ENCODE data around the gene RPL41. TPM values are rescaled to one million over a fixed set of nuclear protein-coding genes. Genes with fewer than 3 reads are reported as not detected.

Gene RPL41
- total RNA-seq, 1 donor from 2014 or later = 3,078 TPM

DNA sequence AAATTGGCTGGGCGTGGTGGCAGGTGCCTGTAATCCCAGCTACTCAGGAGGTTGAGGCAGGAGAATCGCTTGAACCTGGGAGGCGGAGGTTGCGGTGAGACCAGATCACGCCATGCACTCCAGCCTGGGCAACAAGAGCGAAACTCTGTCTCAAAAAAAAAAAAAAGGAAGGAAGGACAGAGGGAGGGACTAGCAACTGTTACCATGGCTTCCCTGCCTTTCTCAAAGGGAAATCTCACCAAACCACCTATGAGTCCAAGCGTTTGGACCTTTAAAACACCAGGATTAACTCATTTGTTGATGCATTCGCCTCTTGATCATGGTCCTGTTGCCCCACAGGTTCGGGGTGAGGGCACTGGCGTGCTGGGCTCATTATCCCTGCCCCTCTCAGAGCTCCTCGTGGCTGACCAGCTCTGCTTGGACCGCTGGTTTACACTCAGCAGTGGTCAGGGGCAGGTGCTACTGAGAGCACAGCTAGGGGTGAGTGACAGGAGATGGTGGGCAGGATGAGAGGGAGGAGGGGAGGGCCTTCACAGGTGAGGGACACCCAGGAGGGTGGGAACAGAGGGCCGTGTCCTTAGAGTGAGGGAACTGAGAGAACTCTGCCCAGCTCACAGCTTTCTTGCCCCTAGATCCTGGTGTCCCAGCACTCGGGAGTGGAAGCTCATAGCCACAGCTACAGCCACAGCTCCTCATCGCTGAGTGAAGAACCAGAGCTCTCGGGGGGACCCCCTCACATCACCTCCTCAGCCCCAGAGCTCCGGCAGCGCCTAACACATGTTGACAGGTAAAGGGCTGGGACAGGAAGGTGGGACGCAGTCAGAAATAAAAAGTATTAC lies 25.7 kb downstream of the RPL41 start:
- H3K4me1 Mint-ChIP-seq (ENCODE audit: low read depth, unreplicated experiment) = peaks cover 5% of the 10 kb centered on the region
- no peaks in the 10 kb centered on the region for H4K20me1 ChIP-seq (ENCODE audit: insufficient read depth, low read length)
- peaks cover 57% of the 10 kb centered on the region for H3K36me3 Mint-ChIP-seq (ENCODE audit: low read depth, unreplicated experiment)

DNA sequence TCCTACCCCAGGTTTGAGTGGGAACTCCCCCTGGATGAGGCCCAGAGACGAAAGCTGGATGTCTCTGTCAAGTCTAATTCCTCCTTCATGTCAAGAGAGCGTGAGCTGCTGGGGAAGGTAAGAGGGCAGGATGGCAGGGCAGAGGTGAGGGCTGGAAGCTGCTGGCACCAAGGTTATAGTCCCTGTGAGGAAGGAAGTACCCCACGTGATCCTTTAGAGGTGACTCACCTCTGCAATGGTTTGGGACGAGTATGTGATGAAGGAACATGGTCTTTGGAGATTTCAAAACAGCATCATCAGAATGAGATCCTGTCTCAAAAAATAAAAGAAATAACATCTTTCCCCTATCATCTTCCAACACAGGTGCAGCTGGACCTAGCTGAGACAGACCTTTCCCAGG lies 26.8 kb downstream of the RPL41 start:
- peak overlapping the region; percentile 12 for H3K27ac Mint-ChIP-seq (ENCODE audit: unreplicated experiment)
- H3K36me3 ChIP-seq (ENCODE audit: insufficient read depth, low read length) = peaks cover 47% of the 10 kb centered on the region

More for the DNA sequence above, 25.7 kb downstream of the RPL41 start:
- Histone ChIP-seq H3K4me1 (ENCODE audit: insufficient read depth, low read length) (no peaks in the 10 kb centered on the region), H3K79me2 (ENCODE audit: insufficient read depth, low read length) (no peaks in the 10 kb centered on the region), H3K4me3 (ENCODE audit: insufficient read depth, low read depth, low read length) (no peak overlapping the region), H3K27ac (ENCODE audit: low read depth, low read length) (no peak overlapping the region), H3K9me3 (ENCODE audit: insufficient read depth, low read depth, low read length) (no peaks in the 10 kb centered on the region), H3K9ac (ENCODE audit: low read length) (no peak overlapping the region), H3K27me3 (ENCODE audit: insufficient read depth, low read length) (no peaks in the 10 kb centered on the region), H3K36me3 (ENCODE audit: insufficient read depth, low read length) (peaks cover 54% of the 10 kb centered on the region), H3K4me2 (ENCODE audit: low read length) (no peak overlapping the region), H2AFZ (ENCODE audit: low read depth, low read length) (no peak overlapping the region)
- DNase-seq (ENCODE audit: low read depth) (no peak), FAIRE-seq (no peak)
- no peak for TF ChIP-seq EZH2 (IDR thresholded peaks at IDR 0.05; ENCODE audit: insufficient read depth, low read length)
- no peak for TF ChIP-seq CTCF (IDR thresholded peaks at IDR 0.05; ENCODE audit: insufficient read depth, low read depth, low read length)
- Mint-ChIP-seq H3K27ac (ENCODE audit: unreplicated experiment) (no peak overlapping the region), H3K27me3 (ENCODE audit: low read depth, unreplicated experiment) (no peaks in the 10 kb centered on the region), H3K9me3 (ENCODE audit: unreplicated experiment) (peaks cover 4% of the 10 kb centered on the region), H3K4me3 (ENCODE audit: unreplicated experiment) (no peak overlapping the region)

More for the DNA sequence above, 26.8 kb downstream of the RPL41 start:
- Mint-ChIP-seq H3K4me3 (ENCODE audit: unreplicated experiment) (peak overlapping the region; percentile 50), H3K27me3 (ENCODE audit: low read depth, unreplicated experiment) (no peaks in the 10 kb centered on the region), H3K4me1 (ENCODE audit: low read depth, unreplicated experiment) (peaks cover 5% of the 10 kb centered on the region), H3K36me3 (ENCODE audit: low read depth, unreplicated experiment) (peaks cover 48% of the 10 kb centered on the region), H3K9me3 (ENCODE audit: unreplicated experiment) (peaks cover 4% of the 10 kb centered on the region)
- Histone ChIP-seq H3K9me3 (ENCODE audit: insufficient read depth, low read depth, low read length) (no peaks in the 10 kb centered on the region), H3K4me3 (ENCODE audit: insufficient read depth, low read depth, low read length) (no peak overlapping the region), H3K4me2 (ENCODE audit: low read length) (no peak overlapping the region), H3K27ac (ENCODE audit: low read depth, low read length) (no peak overlapping the region), H3K4me1 (ENCODE audit: insufficient read depth, low read length) (no peaks in the 10 kb centered on the region), H2AFZ (ENCODE audit: low read depth, low read length) (no peak overlapping the region), H3K9ac (ENCODE audit: low read length) (no peak overlapping the region), H4K20me1 (ENCODE audit: insufficient read depth, low read length) (no peaks in the 10 kb centered on the region), H3K27me3 (ENCODE audit: insufficient read depth, low read length) (no peaks in the 10 kb centered on the region), H3K79me2 (ENCODE audit: insufficient read depth, low read length) (no peaks in the 10 kb centered on the region)
- FAIRE-seq (no peak), DNase-seq (ENCODE audit: low read depth) (no peak)
- no peak for TF ChIP-seq CTCF (IDR thresholded peaks at IDR 0.05; ENCODE audit: insufficient read depth, low read depth, low read length)
- TF ChIP-seq EZH2 (IDR thresholded peaks at IDR 0.05; ENCODE audit: insufficient read depth, low read length) = no peak
